Osteocyte (in vitro differentiated cells): ENCODE measurements around the gene RASGEF1C. TPM values are rescaled to one million over a fixed set of nuclear protein-coding genes. Genes with fewer than 3 reads are reported as not detected.
"Not testable (repeated sequence)": the region's sequence is repeated elsewhere in the genome, so short reads cannot be mapped to it uniquely, and the experiment has no call there.

Source experiments
- DNase-seq: peaks from one replicate; pipeline ENCODE4 v3.0.0; 2021; ENCODE audit warnings: mixed read lengths; ENCODE audit not compliant: unreplicated experiment; ENCODE audit errors: extremely low spot score
- H3K27ac Mint-ChIP-seq: one replicate; pipeline ENCODE4 v1.8.0; 2021; ENCODE audit warnings: mild to moderate bottlenecking, mixed read lengths; ENCODE audit not compliant: unreplicated experiment
- H3K27me3 Mint-ChIP-seq: one replicate; pipeline ENCODE4 v1.8.0; 2021; ENCODE audit warnings: mixed read lengths; ENCODE audit not compliant: unreplicated experiment
- H3K36me3 Mint-ChIP-seq: one replicate; pipeline ENCODE4 v1.8.0; 2021; ENCODE audit warnings: mixed read lengths; ENCODE audit not compliant: unreplicated experiment
- H3K4me1 Mint-ChIP-seq: one replicate; pipeline ENCODE4 v1.8.0; 2021; ENCODE audit warnings: mixed read lengths; ENCODE audit not compliant: unreplicated experiment
- H3K4me3 Mint-ChIP-seq: one replicate; pipeline ENCODE4 v1.8.0; 2021; ENCODE audit warnings: mild to moderate bottlenecking, moderate library complexity, mixed read lengths; ENCODE audit not compliant: unreplicated experiment
- H3K9me3 Mint-ChIP-seq: one replicate; pipeline ENCODE4 v1.8.0; 2021; ENCODE audit warnings: mixed read lengths; ENCODE audit not compliant: unreplicated experiment
- total RNA-seq: library from RNA; stranded (reverse); gene quantifications from 2 replicates; pipeline ENCODE4 v1.2.1, GENCODE V29; 2021
- TF ChIP-seq, protein P1 (sequence below): fragments of 200-600 bp; sonication (generic); IDR thresholded peaks from 2 replicates; pipeline ENCODE4 v1.5.0; 2021; ENCODE audit warnings: antibody characterized with exemption, mild to moderate bottlenecking, moderate library complexity

The RASGEF1C gene
- total RNA-seq, 1 donor from 2014 or later: not detected

DNA sequence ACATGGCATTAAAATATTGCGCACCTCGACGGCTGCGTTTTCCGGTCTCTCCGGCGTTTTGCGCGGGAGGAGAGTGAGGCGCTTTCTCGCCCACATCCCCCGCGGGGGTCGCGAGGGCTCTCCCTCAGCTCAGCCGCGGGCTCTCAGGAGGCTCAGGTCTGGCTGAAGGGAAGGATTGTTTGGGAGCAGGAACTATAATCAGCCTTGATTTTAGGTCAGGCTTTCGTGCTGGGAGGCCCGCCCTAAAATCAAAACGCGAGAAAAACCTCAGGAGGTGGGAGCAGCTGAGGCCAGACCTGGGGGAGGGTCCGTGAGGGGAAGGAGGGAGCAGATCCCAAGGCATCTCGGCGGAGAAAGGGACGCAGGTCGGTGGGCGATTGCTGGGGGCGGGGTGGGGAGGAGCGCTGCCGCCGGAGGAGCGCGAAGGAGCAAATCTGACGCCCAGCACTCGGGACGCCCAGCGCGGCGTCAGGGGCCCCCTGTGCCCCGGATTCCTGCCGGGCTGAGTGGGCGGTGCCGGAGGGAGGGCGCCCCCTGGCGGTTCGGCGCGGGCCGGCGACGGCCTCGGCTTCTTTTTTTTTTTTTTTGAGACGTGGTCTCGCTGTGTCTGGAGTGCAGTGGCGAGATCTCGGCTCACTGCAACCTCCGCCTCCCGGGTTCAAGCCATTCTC is 118.8 kb downstream of the RASGEF1C start:
- H3K4me1 Mint-ChIP-seq: peaks cover 12% of the 10 kb centered on the region
- H3K4me3 Mint-ChIP-seq: peak overlapping the region; percentile 78
- no peaks in the 10 kb centered on the region for H3K36me3 Mint-ChIP-seq
- peak; percentile 94 for DNase-seq
- peaks cover 2% of the 10 kb centered on the region for H3K27me3 Mint-ChIP-seq
- TF ChIP-seq, protein P1, sequence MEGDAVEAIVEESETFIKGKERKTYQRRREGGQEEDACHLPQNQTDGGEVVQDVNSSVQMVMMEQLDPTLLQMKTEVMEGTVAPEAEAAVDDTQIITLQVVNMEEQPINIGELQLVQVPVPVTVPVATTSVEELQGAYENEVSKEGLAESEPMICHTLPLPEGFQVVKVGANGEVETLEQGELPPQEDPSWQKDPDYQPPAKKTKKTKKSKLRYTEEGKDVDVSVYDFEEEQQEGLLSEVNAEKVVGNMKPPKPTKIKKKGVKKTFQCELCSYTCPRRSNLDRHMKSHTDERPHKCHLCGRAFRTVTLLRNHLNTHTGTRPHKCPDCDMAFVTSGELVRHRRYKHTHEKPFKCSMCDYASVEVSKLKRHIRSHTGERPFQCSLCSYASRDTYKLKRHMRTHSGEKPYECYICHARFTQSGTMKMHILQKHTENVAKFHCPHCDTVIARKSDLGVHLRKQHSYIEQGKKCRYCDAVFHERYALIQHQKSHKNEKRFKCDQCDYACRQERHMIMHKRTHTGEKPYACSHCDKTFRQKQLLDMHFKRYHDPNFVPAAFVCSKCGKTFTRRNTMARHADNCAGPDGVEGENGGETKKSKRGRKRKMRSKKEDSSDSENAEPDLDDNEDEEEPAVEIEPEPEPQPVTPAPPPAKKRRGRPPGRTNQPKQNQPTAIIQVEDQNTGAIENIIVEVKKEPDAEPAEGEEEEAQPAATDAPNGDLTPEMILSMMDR: peak; percentile 96
- H3K9me3 Mint-ChIP-seq: no peaks in the 10 kb centered on the region
- H3K27ac Mint-ChIP-seq: peak overlapping the region; percentile 85

DNA sequence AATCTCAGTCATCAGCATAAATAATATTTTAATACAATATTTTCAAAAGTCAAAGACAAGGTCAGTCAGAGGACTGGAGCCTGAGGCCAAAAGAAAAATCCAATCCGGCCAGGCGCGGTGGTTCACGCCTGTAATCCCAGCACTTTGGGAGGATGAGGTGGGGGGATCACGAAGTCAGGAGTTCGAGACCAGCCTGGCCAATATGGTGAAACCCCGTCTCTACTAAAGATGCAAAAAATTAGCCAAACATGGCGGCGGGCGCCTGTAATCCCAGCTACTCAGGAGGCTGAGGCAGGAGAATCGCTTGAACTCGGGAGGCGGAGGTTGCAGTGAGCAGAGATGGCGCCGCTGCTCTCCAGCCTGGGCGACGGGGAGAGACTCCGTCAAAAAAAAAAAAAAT is 119.4 kb downstream of the RASGEF1C start:
- not testable (repeated sequence) for DNase-seq, H3K36me3 Mint-ChIP-seq, H3K27me3 Mint-ChIP-seq, H3K9me3 Mint-ChIP-seq, H3K27ac Mint-ChIP-seq
- peaks cover 12% of the 10 kb centered on the region for H3K4me1 Mint-ChIP-seq
- peak overlapping the region; percentile 78 for H3K4me3 Mint-ChIP-seq

DNA sequence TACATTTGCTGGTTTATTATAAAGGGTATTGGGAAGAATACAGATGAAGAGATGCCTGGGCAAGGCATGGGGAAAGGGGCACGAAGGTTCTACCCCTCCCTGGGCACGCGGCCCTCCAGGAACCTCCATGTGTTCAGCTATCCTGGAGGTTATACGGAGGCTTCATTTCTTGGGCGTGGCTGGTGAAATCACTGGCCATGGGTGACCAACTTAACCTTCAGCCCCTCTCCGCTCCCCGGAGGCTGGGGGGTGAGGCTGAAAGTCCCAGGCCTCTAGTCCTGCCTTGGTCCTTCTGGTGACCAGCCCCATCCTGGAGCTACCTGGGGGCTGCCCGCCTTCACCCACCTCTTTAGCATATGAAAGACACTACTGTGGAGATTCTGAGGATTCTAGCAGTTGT is 120.5 kb downstream of the RASGEF1C start:
- Mint-ChIP-seq H3K36me3 (no peaks in the 10 kb centered on the region), H3K27me3 (peaks cover 9% of the 10 kb centered on the region), H3K9me3 (no peaks in the 10 kb centered on the region), H3K4me1 (peaks cover 12% of the 10 kb centered on the region), H3K27ac (no peak overlapping the region), H3K4me3 (no peak overlapping the region)
- TF ChIP-seq, protein P1: no peak
- no peak for DNase-seq

GRCh38 chr5:180086816-180087399 is 122.1 kb downstream of the RASGEF1C start:
- TF ChIP-seq, protein P1: no peak

DNA sequence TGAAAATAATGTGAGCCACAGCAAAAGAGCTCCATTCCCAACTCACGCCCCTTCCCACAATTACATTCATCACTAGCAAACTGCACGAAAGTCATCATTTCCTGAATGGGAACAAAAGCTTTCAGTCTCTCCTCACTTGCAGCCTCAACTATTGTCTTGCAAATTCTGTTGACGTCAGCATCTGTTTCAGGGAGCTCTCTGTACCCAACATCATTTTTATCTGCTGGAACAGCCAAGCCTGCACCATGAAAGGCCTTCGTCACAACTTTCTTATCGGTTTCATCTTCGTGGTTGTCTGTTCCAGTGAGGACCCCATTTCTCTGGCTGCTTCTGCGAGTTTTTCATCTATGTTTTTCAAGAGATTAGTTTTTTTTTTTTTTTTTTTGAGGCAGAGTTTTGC is 123.2 kb downstream of the RASGEF1C start:
- peaks cover 13% of the 10 kb centered on the region for H3K27me3 Mint-ChIP-seq
- DNase-seq: no peak
- no peaks in the 10 kb centered on the region for H3K36me3 Mint-ChIP-seq
- no peak overlapping the region for H3K4me3 Mint-ChIP-seq
- TF ChIP-seq, protein P1: no peak
- no peaks in the 10 kb centered on the region for H3K9me3 Mint-ChIP-seq
- H3K4me1 Mint-ChIP-seq: peaks cover 4% of the 10 kb centered on the region
- no peak overlapping the region for H3K27ac Mint-ChIP-seq

More at GRCh38 chr5:180086816-180087399, 122.1 kb downstream of the RASGEF1C start:
- Mint-ChIP-seq H3K27ac (no peak overlapping the region), H3K4me3 (no peak overlapping the region), H3K4me1 (peaks cover 12% of the 10 kb centered on the region), H3K36me3 (no peaks in the 10 kb centered on the region), H3K9me3 (no peaks in the 10 kb centered on the region), H3K27me3 (peaks cover 13% of the 10 kb centered on the region)
- DNase-seq: no peak
